NT2/D1 (cell line): ENCODE data around the gene RREB1.

Experiments
- DNase-seq: peaks from one replicate; pipeline ENCODE4 v3.0.0-alpha.2; 2011; ENCODE audit warnings: low read depth, low spot score
- H3K27me3 ChIP-seq: 2 replicates; pipeline ENCODE4 v1.6.0; 2011; ENCODE audit warnings: mild to moderate bottlenecking; ENCODE audit not compliant: insufficient read length, insufficient read depth
- H3K36me3 ChIP-seq: 2 replicates; pipeline ENCODE4 v1.6.1; 2011; ENCODE audit warnings: mild to moderate bottlenecking, low read length, mixed read lengths; ENCODE audit not compliant: insufficient read depth, insufficient read length
- H3K4me1 ChIP-seq: 2 replicates; pipeline ENCODE4 v1.5.1; 2011; ENCODE audit not compliant: insufficient read depth, insufficient read length
- H3K4me3 ChIP-seq: 2 replicates; pipeline ENCODE4 v1.5.1; 2011; ENCODE audit warnings: low read depth; ENCODE audit not compliant: insufficient read length
- H3K9ac ChIP-seq: 2 replicates; pipeline ENCODE4 v1.6.0; 2011; ENCODE audit warnings: low read depth; ENCODE audit not compliant: insufficient read length
- H3K9me3 ChIP-seq: 2 replicates; pipeline ENCODE4 v1.5.1; 2011; ENCODE audit warnings: mild to moderate bottlenecking, low read length; ENCODE audit not compliant: insufficient read depth
- SUZ12 ChIP-seq: IDR thresholded peaks from 2 replicates; pipeline ENCODE4 v1.6.1; 2011; ENCODE audit not compliant: insufficient read length, insufficient read depth; ENCODE audit errors: extremely low read depth
- YY1 ChIP-seq: IDR thresholded peaks from 2 replicates; pipeline ENCODE4 v1.6.1; 2011; ENCODE audit not compliant: insufficient read length, insufficient read depth
- ZNF274 ChIP-seq: IDR thresholded peaks from 2 replicates; pipeline ENCODE4 v1.6.1; 2011; ENCODE audit warnings: mild to moderate bottlenecking, low read depth, low read length

RREB1 gene

DNA sequence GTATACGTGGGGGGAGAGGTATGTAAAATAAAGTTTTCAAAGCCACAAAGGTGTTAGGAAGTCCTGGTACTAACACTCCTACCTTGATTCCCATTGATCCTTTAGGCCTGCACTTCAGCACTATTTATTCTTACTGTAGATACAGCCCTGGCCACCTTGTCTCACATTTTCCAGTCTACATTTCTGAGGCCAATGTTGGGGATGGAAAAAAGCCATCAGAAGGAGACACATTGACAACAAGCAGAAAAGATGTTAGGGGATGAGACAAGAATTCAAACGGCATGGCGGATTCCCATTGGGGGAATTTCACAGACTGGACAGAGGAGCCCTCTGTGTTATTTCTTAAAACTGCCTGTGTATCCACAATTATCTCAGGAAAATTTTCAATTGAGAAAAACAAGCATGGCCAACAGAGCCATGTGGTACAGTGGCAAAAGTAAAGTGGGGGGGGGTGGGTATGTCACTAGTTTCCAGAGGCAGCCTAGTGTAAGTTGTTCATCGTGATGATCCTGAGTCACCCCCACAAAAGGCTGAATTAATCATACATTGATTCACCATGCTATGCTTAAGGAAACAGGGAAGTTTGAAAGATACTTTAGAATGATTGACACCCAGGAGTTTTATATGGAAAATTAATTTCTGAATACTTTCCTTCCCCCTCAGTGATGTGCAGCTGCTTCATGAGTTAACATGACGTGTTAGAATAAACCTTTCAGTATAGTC is 40.5 kb downstream of the RREB1 start:
- H3K4me1 ChIP-seq, result peaks cover 7% of the 10 kb centered on the region
- no peak overlapping the region for H3K4me3 ChIP-seq
- TF ChIP-seq YY1, result no peak
- no peak for TF ChIP-seq ZNF274
- no peak for TF ChIP-seq SUZ12
- no peak overlapping the region for H3K9ac ChIP-seq
- no peaks in the 10 kb centered on the region for H3K36me3 ChIP-seq
- H3K9me3 ChIP-seq, result no peaks in the 10 kb centered on the region
- H3K27me3 ChIP-seq, result no peaks in the 10 kb centered on the region
- no peak for DNase-seq

DNA sequence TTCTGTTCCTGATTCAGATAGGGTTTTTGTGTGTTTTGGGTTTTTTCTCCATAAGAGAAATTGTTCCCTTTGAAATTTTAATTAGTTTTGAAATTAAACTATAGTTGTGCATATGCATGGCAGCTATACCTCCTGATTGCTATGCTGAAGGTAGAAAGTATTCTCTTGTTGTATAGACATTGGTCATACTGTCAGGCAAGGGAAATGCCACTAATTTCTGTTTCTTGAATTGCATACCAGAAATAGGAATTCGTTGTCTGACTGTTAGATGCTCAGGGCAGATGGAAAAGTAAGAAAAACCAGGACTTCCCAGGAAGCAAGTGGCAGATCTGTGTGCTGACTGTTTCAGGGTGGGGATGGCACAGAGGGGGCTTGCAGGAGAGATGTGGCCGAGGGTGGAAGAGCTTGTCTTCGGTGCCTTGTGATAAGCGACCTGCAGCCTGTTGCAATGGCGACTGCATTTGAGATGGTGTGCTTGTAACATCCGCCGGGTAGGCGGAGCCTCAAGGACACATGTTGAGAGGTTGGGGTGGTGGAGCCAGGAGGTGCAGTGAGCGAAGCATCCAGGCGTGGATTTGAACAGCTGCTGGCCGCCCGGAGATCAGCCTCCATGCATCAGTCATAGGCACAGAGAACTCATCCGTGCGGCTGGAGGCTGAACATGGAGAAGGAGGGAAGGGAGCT is 42.8 kb downstream of the RREB1 start:
- H3K36me3 ChIP-seq, result no peaks in the 10 kb centered on the region
- no peaks in the 10 kb centered on the region for H3K27me3 ChIP-seq
- no peak overlapping the region for H3K9ac ChIP-seq
- H3K4me1 ChIP-seq, result peaks cover 5% of the 10 kb centered on the region
- no peak overlapping the region for H3K4me3 ChIP-seq
- DNase-seq, result no peak
- TF ChIP-seq SUZ12 (no peak), ZNF274 (no peak), YY1 (no peak)
- H3K9me3 ChIP-seq, result no peaks in the 10 kb centered on the region

GRCh38 chr6:7151381-7151780 is 43.6 kb downstream of the RREB1 start:
- DNase-seq, result no peak
- H3K27me3 ChIP-seq, result no peaks in the 10 kb centered on the region
- TF ChIP-seq SUZ12, result no peak
- TF ChIP-seq ZNF274, result no peak
- no peak for TF ChIP-seq YY1
- H3K36me3 ChIP-seq, result no peaks in the 10 kb centered on the region
- no peak overlapping the region for H3K4me3 ChIP-seq
- H3K4me1 ChIP-seq, result peaks cover 1% of the 10 kb centered on the region
- H3K9me3 ChIP-seq, result no peaks in the 10 kb centered on the region
- no peak overlapping the region for H3K9ac ChIP-seq

- TF ChIP-seq ZNF274 (no peak), SUZ12 (no peak), YY1 (no peak)
- Histone ChIP-seq H3K36me3 (no peaks in the 10 kb centered on the region), H3K4me3 (no peak overlapping the region), H3K9me3 (no peaks in the 10 kb centered on the region), H3K9ac (no peak overlapping the region), H3K27me3 (no peaks in the 10 kb centered on the region), H3K4me1 (peaks cover 5% of the 10 kb centered on the region)
- DNase-seq, result no peak
Observed at GRCh38 chr6:7152462-7152861, 44.7 kb downstream of the RREB1 start.

GRCh38 chr6:7153789-7154188 is 46.0 kb downstream of the RREB1 start:
- no peaks in the 10 kb centered on the region for H3K9me3 ChIP-seq
- H3K27me3 ChIP-seq, result no peaks in the 10 kb centered on the region
- no peak overlapping the region for H3K9ac ChIP-seq
- no peak for DNase-seq
- H3K4me1 ChIP-seq, result peaks cover 7% of the 10 kb centered on the region
- TF ChIP-seq ZNF274 (no peak), SUZ12 (no peak), YY1 (no peak)
- H3K36me3 ChIP-seq, result no peaks in the 10 kb centered on the region
- no peak overlapping the region for H3K4me3 ChIP-seq

DNA sequence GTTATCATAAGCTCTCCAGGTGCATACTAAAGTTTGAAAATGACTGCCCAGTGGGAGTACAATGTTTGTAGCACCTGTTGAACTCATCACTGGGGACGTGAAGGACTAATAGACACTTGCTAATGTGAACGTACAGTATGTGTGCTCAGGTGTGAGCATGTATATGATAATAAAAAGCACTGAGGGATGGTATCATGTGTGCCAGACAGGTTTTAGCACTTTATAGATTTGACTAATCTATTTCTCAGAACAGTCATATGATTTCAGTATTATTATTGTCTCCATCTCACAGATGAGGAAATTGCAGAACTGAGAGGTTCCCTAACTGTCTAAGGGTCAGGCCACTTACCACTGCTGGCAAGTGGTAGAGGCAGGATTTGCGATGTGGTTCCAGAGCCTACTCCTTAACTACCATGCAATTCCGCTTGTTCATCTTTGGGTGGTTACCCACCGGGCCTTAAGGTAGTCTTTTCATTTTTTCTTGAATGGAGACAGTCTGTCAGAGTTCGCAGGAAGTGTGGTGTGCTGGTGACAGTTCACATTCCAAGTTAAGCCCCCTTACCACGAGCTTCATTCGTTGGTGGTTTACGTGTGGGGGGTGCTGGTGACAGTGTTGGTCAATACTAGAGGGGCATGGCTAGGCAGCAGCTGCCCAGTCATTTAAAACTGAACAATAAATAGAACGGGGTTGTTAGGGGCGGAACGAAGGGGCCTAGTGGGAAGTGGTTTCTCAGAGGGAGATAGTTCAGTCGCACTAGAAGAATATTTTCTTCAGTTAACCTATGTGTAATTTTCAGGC is 46.8 kb downstream of the RREB1 start:
- H3K9ac ChIP-seq, result no peak overlapping the region
- DNase-seq, result no peak
- no peak overlapping the region for H3K4me3 ChIP-seq
- H3K9me3 ChIP-seq, result no peaks in the 10 kb centered on the region
- TF ChIP-seq ZNF274 (no peak), SUZ12 (no peak), YY1 (no peak)
- H3K36me3 ChIP-seq, result no peaks in the 10 kb centered on the region
- no peaks in the 10 kb centered on the region for H3K27me3 ChIP-seq
- H3K4me1 ChIP-seq, result peaks cover 7% of the 10 kb centered on the region

DNA sequence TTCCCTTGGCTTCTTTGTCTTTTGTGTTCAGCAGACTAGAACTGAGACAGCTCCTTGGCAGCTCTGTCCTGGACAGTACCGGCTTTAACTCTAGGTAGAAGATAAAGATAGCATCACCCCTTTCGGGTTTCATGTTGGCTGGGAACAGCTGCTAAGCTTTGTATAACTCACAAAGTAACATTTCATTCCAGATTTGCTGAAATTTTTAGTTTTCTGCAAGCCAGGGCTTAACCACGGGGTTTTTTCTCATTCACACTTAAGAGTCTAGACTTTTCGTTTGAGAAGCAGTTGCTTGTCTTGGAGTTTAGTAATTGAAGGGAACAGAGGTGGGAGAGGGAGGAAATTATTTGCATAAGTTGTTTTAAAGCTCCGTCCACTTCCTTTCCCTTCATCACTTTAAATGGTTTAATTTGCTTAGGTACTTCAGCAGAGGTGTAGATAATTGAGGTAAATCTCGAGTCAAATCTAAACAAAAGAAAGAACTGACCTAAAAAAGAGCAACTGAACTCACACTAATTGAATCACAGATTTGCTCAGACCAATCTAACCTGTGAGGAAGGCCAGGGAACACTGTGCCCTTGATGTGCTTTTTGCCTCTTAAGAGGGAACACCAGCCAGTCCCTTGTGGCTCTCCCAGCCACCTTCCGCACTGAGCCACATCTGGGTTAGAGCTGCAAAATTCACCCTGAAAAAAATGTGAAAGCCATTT is 48.3 kb downstream of the RREB1 start:
- H3K4me1 ChIP-seq, result peaks cover 7% of the 10 kb centered on the region
- H3K27me3 ChIP-seq, result no peaks in the 10 kb centered on the region
- no peak for DNase-seq
- H3K9ac ChIP-seq, result no peak overlapping the region
- no peaks in the 10 kb centered on the region for H3K36me3 ChIP-seq
- H3K9me3 ChIP-seq, result no peaks in the 10 kb centered on the region
- H3K4me3 ChIP-seq, result no peak overlapping the region
- TF ChIP-seq YY1 (no peak), SUZ12 (no peak), ZNF274 (no peak)
